ENCODE data around the gene ACAP2. TPM values are rescaled to one million over a fixed set of nuclear protein-coding genes. Genes with fewer than 3 reads are reported as not detected.
A peak's percentile ranks its signal among the peaks of the same experiment; 100 is the strongest.

The ACAP2 gene
- total and polyA plus RNA-seq, 4 donors, result 11.2 to 146 (median 38.7) TPM

DNA sequence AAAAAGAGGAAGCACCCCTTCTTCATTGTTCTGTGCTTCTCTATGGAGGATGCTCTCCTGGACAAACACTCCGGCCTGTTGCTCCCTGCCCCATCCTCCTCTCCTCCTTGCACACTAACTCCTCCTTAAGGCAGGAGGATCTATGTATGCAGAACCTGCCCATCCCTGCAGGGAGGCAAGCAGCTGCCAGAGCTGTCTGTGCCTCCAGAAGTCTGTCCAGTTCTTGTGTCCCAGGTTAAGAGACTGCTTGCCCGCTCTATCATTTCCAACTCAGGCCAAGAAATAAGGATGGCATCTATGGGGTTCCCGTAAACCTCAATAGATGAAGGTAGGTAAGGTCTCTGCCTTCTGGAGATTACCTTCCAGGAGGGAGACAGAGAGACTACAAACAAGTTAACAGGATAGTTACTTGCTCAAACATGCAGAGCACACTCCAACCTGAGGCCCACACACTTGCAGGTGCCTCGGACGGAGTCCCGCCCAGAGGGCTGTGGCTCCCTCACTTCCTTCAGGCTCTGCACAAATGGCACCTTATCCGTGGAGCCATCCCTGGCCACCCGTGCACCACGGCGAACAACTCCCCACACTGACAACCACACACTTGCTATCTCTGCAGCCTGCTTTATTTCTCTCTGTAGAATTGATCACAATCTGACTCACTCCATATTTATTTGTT is 178.8 kb downstream of the ACAP2 start:
- ATAC-seq (ENCODE audit: insufficient read depth, low FRiP score) (no peak), DNase-seq (no peak)
- Histone ChIP-seq H3K4me3 (no peak overlapping the region), H3K27me3 (ENCODE audit: control insufficient read depth in 3 of 3, insufficient read depth in 3 of 3, low read length in 2 of 3) (no peaks in the 10 kb centered on the region), H3K9me3 (ENCODE audit: control insufficient read depth in 4 of 4, insufficient read depth in 3 of 4, low read length in 3 of 4) (no peaks in the 10 kb centered on the region), H3K4me1 (ENCODE audit: control insufficient read depth in 5 of 5, insufficient read depth in 5 of 5, low read length in 5 of 5) (peaks cover 0 to 14% (median 4%) of the 10 kb centered on the region in 5 donors), H3K27ac (ENCODE audit: low read depth in 1 of 2, low read length in 1 of 2) (no peak overlapping the region), H3K9ac (ENCODE audit: insufficient read depth in 1 of 2, low read length in 2 of 2) (no peak overlapping the region), H3K36me3 (ENCODE audit: control insufficient read depth in 4 of 4, insufficient read depth in 4 of 4, low read length in 4 of 4) (peaks cover 0 to 4% (median 0%) of the 10 kb centered on the region in 4 donors)
- WGBS, 2 donors, result 88 to 91% methylated on average over 10 of the region's 10 CpGs
- TF ChIP-seq, protein P1, sequence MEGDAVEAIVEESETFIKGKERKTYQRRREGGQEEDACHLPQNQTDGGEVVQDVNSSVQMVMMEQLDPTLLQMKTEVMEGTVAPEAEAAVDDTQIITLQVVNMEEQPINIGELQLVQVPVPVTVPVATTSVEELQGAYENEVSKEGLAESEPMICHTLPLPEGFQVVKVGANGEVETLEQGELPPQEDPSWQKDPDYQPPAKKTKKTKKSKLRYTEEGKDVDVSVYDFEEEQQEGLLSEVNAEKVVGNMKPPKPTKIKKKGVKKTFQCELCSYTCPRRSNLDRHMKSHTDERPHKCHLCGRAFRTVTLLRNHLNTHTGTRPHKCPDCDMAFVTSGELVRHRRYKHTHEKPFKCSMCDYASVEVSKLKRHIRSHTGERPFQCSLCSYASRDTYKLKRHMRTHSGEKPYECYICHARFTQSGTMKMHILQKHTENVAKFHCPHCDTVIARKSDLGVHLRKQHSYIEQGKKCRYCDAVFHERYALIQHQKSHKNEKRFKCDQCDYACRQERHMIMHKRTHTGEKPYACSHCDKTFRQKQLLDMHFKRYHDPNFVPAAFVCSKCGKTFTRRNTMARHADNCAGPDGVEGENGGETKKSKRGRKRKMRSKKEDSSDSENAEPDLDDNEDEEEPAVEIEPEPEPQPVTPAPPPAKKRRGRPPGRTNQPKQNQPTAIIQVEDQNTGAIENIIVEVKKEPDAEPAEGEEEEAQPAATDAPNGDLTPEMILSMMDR (IDR thresholded peaks at IDR 0.05; ENCODE audit: control extremely low read depth, extremely low read depth), result no peak

DNA sequence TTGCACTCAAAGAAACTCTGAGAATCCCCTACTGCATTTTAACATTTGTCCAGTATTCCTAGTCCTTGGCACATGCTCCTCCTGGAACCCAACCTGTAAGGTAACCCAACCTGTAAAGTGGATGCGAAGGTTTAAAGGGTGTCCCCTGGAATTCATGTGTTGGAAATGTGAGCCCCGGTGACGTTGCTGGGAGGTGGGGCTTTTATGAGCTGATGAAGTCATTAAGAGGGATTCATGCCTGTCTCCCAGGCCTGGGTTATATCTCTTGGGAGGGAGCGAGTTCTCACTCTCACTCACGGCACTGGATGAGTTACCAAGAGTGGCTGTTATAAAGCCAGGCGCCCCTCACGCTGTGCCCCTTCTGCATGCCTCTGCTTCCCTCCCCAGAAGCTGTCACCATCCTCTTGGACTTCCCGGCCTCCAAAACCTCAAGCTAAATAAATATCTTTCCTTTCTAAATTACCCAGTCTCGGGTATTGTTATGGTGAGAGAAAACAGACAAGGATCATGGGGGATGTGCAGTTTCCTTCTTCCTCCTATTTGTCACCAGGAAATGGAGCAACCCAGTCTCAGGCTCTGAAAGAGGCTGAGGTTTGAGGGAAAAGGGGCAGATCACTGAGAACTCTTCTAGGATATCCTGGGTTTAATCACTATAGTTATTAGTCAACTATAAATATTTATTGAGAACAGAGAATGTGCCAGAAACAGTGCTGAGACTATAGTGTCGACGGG is 179.5 kb downstream of the ACAP2 start:
- ATAC-seq (ENCODE audit: insufficient read depth, low FRiP score), result no peak
- TF ChIP-seq, protein P1 (IDR thresholded peaks at IDR 0.05; ENCODE audit: control extremely low read depth, extremely low read depth), result no peak
- Histone ChIP-seq H3K36me3 (ENCODE audit: control insufficient read depth in 4 of 4, insufficient read depth in 4 of 4, low read length in 4 of 4) (peaks cover 0 to 4% (median 0%) of the 10 kb centered on the region in 4 donors), H3K9me3 (ENCODE audit: control insufficient read depth in 4 of 4, insufficient read depth in 3 of 4, low read length in 3 of 4) (no peaks in the 10 kb centered on the region), H3K9ac (ENCODE audit: insufficient read depth in 1 of 2, low read length in 2 of 2) (no peak overlapping the region), H3K4me1 (ENCODE audit: control insufficient read depth in 5 of 5, insufficient read depth in 5 of 5, low read length in 5 of 5) (peaks cover 0 to 21% (median 9%) of the 10 kb centered on the region in 5 donors), H3K27me3 (ENCODE audit: control insufficient read depth in 3 of 3, insufficient read depth in 3 of 3, low read length in 2 of 3) (no peaks in the 10 kb centered on the region), H3K27ac (ENCODE audit: low read depth in 1 of 2, low read length in 1 of 2) (peak overlapping the region in 1 of 2 donors; percentile 49), H3K4me3 (no peak overlapping the region)
- DNase-seq, result no peak
- WGBS, 2 donors, result 59 to 61% methylated on average over 11 of the region's 11 CpGs

DNA sequence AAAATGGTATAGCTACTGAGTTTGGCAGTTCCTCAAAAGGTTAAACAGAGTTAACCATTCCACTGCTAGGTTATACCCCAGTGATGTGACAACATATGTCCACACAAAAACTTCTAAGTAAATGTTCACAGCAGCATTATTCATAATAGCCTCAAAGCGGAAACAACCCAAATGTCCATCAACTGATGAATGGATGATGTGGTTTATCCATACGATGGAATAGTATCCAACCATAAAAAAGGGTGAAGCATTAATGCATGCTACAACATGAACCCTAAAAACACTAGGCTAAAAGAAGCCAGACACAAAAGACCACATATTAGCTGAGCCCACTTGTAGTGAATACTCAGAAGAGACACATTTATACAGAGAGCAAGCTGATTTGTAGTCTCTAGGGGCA is 180.9 kb downstream of the ACAP2 start:
- 97% methylated on average over 2 of the region's 2 CpGs for WGBS, 2 donors
- Histone ChIP-seq H3K9me3 (ENCODE audit: control insufficient read depth in 4 of 4, insufficient read depth in 3 of 4, low read length in 3 of 4) (no peaks in the 10 kb centered on the region), H3K27me3 (ENCODE audit: control insufficient read depth in 3 of 3, insufficient read depth in 3 of 3, low read length in 2 of 3) (no peaks in the 10 kb centered on the region), H3K4me1 (ENCODE audit: control insufficient read depth in 5 of 5, insufficient read depth in 5 of 5, low read length in 5 of 5) (peaks cover 0 to 32% (median 12%) of the 10 kb centered on the region in 5 donors), H3K36me3 (ENCODE audit: control insufficient read depth in 4 of 4, insufficient read depth in 4 of 4, low read length in 4 of 4) (peaks cover 0 to 4% (median 0%) of the 10 kb centered on the region in 4 donors), H3K27ac (ENCODE audit: low read depth in 1 of 2, low read length in 1 of 2) (no peak overlapping the region), H3K4me3 (no peak overlapping the region), H3K9ac (ENCODE audit: insufficient read depth in 1 of 2, low read length in 2 of 2) (no peak overlapping the region)
- no peak for ATAC-seq (ENCODE audit: insufficient read depth, low FRiP score)
- DNase-seq, result no peak
- TF ChIP-seq, protein P1 (IDR thresholded peaks at IDR 0.05; ENCODE audit: control extremely low read depth, extremely low read depth), result no peak
